Epithelial cell of prostate (primary cell): ENCODE results near the gene MYH9.

Experiments used
- DNase-seq: peaks from one replicate; pipeline ENCODE4 v3.0.0-alpha.2; 2011; ENCODE audit warnings: low read depth, low spot score
- H3K27ac ChIP-seq: fragments of 450-650 bp; 2 replicates; pipeline ENCODE4 v1.5.1; 2017; ENCODE audit warnings: mild to moderate bottlenecking

The MYH9 gene

GRCh38 chr22:36239150-36239400 is 148.7 kb downstream of the MYH9 start:
- no peak for DNase-seq

GRCh38 chr22:36238373-36239149 is 149.2 kb downstream of the MYH9 start:
- DNase-seq = no peak

More at GRCh38 chr22:36239150-36239400, 148.7 kb downstream of the MYH9 start:
- H3K27ac ChIP-seq = peak overlapping the region; percentile 73

GRCh38 chr22:36237462-36238372 is 150.1 kb downstream of the MYH9 start:
- no peak for DNase-seq
- peak overlapping the region; percentile 73 for H3K27ac ChIP-seq

More at GRCh38 chr22:36238373-36239149, 149.2 kb downstream of the MYH9 start:
- H3K27ac ChIP-seq = peak overlapping the region; percentile 73

GRCh38 chr22:36236388-36237319 is 151.1 kb downstream of the MYH9 start:
- no peak for DNase-seq
- H3K27ac ChIP-seq = no peak overlapping the region

- DNase-seq = no peak
- H3K27ac ChIP-seq = no peak overlapping the region
These were observed 152.2 kb downstream of the MYH9 start for GRCh38 chr22:36235585-36235984.

- no peak overlapping the region for H3K27ac ChIP-seq
- no peak for DNase-seq
These were observed 152.8 kb downstream of the MYH9 start for GRCh38 chr22:36234919-36235318.

GRCh38 chr22:36234213-36234612 is 153.6 kb downstream of the MYH9 start:
- no peak for DNase-seq
- no peak overlapping the region for H3K27ac ChIP-seq

GRCh38 chr22:36233796-36234195 is 154.0 kb downstream of the MYH9 start:
- H3K27ac ChIP-seq = no peak overlapping the region
- DNase-seq = no peak

- DNase-seq = no peak
- no peak overlapping the region for H3K27ac ChIP-seq
These were observed 154.9 kb downstream of the MYH9 start for GRCh38 chr22:36232715-36233401.
